GM18951 (cell line): ENCODE data around the gene PIK3C2G.

Source experiments
- POLR2A ChIP-seq: IDR thresholded peaks from 4 replicates; pipeline ENCODE4 v1.6.1; 2011; ENCODE audit warnings: mild to moderate bottlenecking; ENCODE audit not compliant: insufficient read length, insufficient read depth; ENCODE audit errors: extremely low read depth
- in situ Hi-C: fragments of 300-500 bp; cut with MboI; formaldehyde crosslinking; loops from one replicate; pipeline ENCODE4 v1.12.0; 2022; ENCODE audit warnings: low sequenced_read_pairs, mixed read lengths, inconsistent platforms; ENCODE audit not compliant: unreplicated experiment

The PIK3C2G gene

DNA sequence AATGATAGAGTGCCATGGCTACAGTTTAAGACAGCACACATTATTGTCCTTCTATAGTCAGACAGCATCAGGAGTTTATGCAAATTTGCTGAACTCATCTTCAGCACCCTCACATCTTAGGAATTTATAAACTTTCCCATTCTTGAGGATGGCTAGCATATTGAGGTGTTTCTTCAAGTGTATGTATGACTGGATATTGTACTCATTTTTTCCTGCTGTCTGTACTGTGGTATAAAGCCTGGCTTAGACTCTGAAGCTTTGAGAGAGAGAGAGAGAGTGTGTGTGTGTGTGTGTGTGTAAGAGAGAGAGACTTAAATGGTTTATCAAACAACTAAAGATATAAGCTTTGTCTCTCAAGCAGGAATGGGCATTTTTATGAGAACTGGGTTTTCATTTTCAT is 161.6 kb downstream of the PIK3C2G start:
- no peak for TF ChIP-seq POLR2A
- in situ Hi-C loops, result no loop called here

DNA sequence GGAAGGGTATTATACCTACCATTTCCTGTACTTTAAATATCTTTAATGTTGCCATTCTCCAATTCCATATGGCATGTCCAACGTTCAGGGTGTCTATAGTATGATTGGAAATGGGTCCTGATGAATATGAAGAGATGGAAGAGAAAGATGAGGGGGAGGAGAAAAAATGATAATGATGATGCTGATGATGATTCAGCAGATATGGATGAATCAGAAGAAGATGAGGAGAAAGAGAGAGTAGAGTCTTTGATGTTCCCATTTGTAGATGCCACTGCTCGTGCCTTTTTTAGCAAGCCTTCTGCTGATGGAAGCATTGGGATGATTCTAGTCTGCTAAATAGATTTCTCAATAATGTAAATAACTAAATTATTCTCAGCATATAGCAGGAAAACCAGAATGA is 163.5 kb downstream of the PIK3C2G start:
- TF ChIP-seq POLR2A, result no peak
- in situ Hi-C loops, result no loop called here

- no peak for TF ChIP-seq POLR2A
- in situ Hi-C loops, result no loop called here
These were observed 166.2 kb downstream of the PIK3C2G start for GRCh38 chr12:18427520-18427919.

- in situ Hi-C loops, result no loop called here
- TF ChIP-seq POLR2A, result no peak
These were observed 167.1 kb downstream of the PIK3C2G start for GRCh38 chr12:18428416-18428815.

DNA sequence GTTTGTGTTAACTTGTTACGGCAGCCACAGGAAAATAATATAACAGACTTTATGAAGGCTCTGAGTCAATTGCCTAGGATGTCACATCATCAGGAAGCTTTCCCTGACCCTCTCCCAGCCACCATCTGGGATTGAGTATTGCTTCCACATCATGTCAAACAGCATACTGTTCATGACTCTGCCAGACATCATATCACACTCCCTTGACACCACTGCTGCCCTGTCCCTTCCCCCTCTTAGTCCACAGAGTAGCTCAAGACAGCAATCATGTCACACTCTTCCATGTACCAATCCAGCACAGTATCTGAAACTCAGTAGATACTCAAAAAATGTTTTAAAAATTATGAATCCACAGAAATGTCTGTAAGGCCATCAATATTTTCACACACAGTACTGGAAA is 168.0 kb downstream of the PIK3C2G start:
- in situ Hi-C loops, result no loop called here

GRCh38 chr12:18430425-18431048 is 169.2 kb downstream of the PIK3C2G start:
- TF ChIP-seq POLR2A, result no peak
- in situ Hi-C loops, result no loop called here

More for the DNA sequence above, 168.0 kb downstream of the PIK3C2G start:
- TF ChIP-seq POLR2A, result no peak

DNA sequence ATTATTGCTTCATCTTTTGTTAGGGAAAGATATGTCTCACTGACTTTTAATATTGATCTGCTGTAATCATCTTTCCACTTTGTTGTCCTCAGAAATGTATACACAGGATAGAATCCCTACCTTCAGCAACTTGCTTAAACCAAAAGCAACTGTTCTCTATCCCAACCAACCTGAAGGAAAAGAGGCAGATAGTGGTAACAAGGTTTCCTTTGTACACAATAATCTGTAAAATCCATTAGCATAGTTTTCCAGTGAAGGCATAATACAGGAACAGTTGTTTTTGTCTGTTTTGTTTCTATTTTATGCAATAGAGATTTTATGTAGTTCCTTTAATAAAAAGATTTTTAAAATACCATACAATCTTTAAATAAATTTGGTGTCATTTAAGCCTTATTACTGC is 170.5 kb downstream of the PIK3C2G start:
- TF ChIP-seq POLR2A, result no peak
- in situ Hi-C loops, result no loop called here

- in situ Hi-C loops, result no loop called here
- TF ChIP-seq POLR2A, result no peak
These were observed 170.9 kb downstream of the PIK3C2G start for GRCh38 chr12:18432206-18432605.

DNA sequence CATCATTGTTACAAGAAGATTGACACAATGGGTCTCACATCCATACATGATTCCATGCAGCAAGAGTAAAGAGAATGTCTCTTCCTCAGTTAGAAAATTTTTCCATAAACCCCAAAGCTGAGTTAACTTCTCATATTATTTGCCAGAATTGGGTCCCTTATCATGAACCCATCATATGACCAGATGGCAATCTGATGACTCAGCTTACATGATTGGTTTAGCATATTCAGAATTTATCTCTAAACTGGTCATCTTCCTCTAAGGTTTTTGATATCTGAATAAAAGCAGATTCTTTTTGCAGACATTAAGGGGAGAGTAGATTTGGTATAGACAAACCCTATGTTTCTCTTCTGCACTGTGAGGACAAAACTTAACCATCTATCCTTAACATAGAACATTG is 174.9 kb downstream of the PIK3C2G start:
- TF ChIP-seq POLR2A, result no peak
- in situ Hi-C loops, result no loop called here

GRCh38 chr12:18439541-18439940 is 178.2 kb downstream of the PIK3C2G start:
- in situ Hi-C loops, result no loop called here
- TF ChIP-seq POLR2A, result no peak

DNA sequence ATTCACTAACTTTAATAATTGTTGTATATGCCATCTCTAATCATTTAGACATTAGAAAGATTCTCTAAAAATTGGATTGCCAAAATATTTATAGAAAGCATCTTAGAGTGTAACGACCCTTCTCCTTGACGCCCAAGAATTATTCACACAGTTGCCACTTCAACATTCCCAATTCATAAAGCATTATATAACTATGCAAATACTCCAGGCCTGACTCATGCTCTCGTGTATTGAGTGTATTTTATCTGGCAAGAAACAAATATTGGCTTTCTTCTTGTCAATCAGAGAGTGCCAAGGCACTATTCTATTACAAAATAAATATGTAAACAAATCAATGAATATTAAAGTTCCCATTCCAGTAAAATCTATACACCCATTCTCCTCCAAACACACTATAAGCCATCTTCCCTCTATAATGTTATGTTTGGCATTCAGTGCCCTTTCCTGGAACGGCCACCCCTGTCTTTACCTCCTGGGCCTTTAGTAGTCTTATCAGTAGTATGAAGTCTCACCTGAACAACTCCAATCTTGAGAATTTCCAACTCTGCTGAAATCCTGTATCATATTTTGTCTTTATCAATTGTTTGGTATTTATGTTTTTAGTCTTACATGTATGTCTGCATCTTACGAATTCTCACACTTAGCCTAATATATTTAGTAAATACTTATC is 182.6 kb downstream of the PIK3C2G start:
- TF ChIP-seq POLR2A, result no peak
- in situ Hi-C loops, result no loop called here

GRCh38 chr12:18446061-18446644 is 184.8 kb downstream of the PIK3C2G start:
- no peak for TF ChIP-seq POLR2A
- in situ Hi-C loops, result no loop called here

DNA sequence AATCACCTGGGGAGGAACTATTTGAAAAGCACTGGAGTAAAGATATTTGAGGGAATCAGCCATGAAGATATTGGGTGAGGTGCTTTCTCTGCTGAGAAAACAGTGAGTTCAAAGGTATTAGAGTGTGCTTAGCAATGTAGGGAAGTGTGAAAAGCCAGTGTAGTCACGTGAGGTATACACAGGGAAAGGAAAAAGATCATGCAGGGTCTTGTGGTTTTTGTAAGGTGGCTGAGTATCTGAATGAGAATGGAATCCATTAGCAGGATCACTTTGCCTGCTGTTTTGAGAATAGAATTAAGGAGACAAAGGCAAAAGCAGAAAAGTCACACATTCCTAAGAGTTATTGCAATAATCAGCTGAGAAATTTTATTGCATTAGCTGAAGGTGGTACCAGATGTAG is 193.0 kb downstream of the PIK3C2G start:
- no peak for TF ChIP-seq POLR2A

DNA sequence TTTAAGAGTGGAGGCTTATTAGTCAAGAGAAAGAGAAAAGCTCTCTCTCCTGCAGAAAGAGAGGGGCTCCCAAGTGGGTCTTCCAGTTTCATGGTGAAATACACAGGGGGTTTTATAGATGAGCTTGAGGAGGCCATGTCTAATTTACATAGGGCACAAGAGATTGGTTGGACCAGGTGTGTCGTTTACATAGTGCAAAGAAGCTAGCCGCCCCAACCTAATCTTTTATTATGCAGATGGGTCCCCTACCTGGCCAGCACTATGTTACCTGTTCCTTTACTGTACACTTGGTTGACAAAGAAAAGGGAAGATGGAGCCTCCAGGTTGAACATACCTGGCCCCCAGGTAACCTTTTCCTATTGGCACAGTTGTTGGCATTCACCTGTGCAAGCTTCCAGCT is 195.0 kb downstream of the PIK3C2G start:
- TF ChIP-seq POLR2A, result no peak
- in situ Hi-C loops, result no loop called here

More for the DNA sequence above, 193.0 kb downstream of the PIK3C2G start:
- in situ Hi-C loops, result no loop called here

- in situ Hi-C loops, result no loop called here
- no peak for TF ChIP-seq POLR2A
These were observed 196.0 kb downstream of the PIK3C2G start for GRCh38 chr12:18457362-18457761.

- no peak for TF ChIP-seq POLR2A
- in situ Hi-C loops, result no loop called here
These were observed 200.4 kb downstream of the PIK3C2G start for GRCh38 chr12:18461758-18462157.
